Eye (tissue), 1 donor: ENCODE results near the gene LRRC9.
"Not testable (repeated sequence)": the region's sequence is repeated elsewhere in the genome, so short reads cannot be mapped to it uniquely, and the experiment has no call there.

ENCODE experiments used
- DNase-seq: peaks from one replicate; pipeline ENCODE4 v3.0.0-alpha.2; 2015

The LRRC9 gene

DNA sequence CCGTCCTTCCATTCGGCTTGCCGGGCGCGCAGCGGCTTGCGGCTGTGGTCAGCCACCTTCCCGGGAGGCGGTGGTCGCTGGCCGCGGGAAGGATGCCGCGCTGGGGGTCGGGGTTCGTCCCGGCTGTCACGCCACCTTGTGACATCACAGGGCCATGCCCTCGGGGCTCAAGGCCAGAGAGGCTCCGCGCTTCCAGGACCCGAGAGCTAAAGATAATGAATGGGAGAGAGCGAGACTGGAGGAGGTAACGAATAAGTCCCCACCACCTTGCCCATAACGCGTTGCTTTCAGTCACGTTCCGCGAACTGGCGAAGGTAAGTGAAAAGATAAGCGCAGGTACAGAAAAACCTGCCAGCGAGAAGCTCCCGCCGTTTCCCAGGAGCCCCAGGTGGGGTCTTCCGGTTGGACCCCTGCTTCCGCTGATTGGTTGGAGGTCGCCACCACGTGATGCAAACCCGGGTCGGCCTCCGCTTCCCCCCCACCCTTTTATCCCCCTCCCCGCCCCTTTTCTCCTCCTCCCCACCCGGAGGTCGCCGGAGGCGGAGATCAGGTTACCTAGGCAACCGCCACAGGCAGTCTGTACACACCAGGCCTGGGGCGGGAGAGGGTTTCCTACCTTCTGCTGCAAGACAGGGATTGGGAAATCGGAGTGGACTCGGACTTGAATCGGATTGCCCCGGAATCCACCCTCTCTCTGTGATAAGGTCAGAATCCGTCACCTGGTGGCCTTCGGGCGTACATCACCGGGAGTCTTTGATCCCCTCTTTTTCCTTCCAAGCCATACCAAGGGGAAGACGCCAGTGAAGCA, at the start of gene LRRC9:
Gene LRRC9 (plus strand): TSS at position 575 of the 808 bp plus-strand sequence.
- peak; percentile 93 for DNase-seq

DNA sequence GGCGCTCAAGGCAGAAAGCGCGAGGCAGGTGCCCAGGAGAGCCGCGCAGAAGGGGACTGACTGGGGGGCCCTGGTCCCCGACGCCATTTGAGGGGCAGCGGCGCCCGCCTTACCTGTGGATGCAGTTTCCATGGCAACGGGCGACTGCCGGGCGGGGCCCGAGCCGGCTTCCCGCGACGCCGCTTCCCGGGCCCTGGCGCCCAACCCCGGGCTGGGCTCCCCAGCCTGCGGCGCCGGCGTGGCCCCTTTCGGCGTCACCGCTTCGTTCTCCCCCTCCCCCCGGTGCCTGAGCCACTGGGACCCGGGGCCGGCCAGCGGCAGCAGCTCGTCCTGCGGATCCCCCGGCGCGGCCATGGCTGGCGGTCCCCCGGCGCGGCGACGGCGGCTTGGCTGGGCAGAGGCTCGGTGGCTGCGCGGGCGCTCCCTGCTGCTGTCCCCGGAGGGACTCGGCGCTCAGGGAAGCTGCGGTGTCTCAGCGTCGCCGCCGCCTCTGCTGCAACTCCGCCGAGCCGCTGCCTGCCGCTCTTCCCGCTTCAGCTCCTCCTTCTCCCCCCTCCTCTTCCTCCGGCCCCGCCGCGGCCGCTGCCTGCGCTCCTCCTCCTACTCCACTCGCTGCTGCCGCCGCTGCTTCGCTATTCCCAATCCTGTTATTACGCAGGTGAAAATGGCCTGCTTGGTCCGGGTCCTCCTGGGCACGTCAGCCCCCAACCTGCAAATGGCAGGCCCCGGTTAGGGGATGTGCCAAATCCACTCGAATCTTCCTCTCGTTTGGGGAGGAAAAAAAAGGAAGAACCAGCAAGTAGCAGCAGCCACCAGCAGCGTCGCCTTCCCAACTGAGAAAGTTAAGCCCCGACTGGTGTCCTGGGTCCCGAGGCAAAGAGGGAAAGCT, 49.4 kb upstream of the LRRC9 start, which contains the start of gene RTN1:
Gene RTN1 (minus strand): TSS at position 500 of the 889 bp plus-strand sequence. CDS start 146 bp downstream, at position 354.
- peak; percentile 91 for DNase-seq

DNA sequence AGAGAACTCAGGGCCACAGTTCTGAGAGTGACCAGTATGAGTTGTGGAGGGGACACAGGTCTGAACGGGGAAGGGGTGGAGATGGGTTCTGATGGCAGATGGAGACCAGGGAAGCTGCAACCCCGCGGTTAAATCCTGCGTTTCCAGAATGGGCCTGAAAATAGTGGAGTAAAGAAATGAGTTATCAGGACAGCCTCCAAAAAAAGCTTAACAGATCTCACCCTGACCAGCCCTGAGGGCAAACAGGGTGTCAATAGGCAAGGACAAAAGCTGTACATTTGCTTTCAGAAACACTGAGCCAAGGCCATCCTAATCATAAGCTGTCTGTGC, 48.8 kb upstream of the LRRC9 start:
- no peak for DNase-seq

DNA sequence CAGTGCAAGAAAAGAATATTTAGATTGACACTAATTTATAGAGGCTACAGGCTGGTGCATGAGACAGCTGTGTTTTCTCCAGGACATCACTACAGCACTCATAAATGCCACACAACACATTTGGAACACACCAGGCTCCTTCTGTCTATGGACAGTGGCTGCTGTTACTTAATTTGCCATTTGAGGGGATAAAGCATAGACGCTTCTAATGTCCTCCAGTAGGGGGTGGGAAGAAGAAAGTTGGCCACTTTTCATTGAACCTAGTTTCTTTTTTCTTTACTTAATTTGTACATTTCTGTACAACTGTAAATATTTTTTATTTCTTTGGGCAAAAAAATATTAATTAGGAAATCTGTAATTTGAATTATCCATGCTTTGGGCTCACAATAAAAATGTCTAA, 37.0 kb upstream of the LRRC9 start:
- DNase-seq: no peak

DNA sequence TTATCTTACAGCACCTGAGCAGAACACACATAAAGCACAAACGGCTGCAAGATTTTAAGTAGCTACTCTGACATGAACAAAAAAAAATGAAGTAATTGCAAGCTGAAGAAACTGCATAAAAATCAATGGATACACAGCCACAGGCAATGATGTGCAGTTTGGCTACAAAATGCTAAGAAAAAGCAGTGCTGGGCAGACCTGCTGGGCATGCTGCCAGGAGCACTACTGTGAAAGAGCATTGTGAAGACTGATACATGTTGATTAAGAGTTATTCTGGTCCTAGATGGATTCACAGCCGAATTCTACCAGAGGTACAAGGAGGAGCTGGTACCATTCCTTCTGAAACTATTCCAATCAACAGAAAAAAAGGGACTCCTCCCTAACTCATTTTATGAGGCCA, 29.3 kb upstream of the LRRC9 start:
- no peak for DNase-seq

DNA sequence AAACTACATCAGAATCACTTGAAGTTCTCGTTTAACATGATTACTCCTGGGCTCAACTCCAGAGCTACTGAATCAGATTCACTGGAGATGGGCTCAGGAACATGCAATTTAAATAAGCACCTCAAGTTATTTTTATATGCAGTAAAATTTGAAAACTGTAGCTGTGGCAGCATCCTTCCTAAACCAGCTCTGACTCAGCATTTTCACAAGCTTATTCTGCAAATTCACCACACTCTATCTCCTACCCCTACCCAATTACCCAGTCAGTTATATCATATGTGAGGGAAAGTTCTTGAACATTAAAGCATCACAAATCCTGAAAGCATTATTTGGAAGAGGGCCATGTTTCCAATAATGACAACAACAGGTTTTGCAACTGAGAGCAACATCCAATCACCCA, 24.2 kb upstream of the LRRC9 start:
- no peak for DNase-seq

DNA sequence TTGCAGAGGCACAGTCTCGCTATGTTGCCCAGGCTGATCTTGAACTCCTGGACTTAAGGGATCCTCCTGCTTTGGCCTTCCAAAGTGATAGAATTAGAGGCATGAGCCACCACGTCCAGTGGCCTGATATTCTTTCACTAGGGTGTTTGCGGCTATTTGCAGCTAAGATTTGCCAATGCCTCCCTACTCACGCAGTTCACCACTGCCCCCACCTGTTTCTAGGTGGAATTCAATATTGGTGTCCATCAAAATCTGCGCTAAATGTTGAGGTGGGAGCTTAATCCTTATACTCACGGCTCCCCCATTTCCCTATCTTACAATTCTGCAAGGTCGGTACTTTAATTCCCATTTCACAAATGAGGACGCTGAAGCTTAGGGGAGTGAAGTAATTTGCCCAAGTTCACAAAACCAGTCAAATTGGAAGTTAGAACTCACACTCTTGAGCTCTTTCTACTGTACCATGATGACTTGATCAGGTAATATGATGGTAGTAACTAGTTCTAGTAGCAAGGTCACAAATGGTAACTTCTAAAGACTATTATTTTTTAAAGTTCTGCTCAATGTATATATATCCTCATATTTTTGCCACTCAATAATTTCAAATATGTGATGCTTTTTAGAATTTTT, 22.1 kb upstream of the LRRC9 start:
- peak; percentile 58 for DNase-seq

DNA sequence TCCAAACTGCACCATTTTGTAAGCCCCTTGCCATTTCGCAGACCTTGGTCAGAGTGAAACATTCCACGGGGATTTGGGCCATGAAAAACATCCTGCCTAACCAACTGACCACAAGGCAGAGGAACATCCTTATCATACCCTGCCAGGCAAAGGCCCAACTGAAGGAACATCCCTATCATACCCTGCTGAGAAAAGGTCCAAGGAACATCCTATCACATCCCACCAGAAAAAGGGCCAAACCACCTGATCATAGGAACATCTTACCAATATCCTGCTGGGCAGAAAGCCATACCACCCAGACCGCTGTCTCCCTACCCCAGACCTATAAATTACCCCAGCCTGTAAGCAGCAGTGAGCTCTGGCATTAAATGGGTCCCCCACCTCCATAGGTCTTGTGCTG, 19.4 kb upstream of the LRRC9 start:
- DNase-seq: no peak

DNA sequence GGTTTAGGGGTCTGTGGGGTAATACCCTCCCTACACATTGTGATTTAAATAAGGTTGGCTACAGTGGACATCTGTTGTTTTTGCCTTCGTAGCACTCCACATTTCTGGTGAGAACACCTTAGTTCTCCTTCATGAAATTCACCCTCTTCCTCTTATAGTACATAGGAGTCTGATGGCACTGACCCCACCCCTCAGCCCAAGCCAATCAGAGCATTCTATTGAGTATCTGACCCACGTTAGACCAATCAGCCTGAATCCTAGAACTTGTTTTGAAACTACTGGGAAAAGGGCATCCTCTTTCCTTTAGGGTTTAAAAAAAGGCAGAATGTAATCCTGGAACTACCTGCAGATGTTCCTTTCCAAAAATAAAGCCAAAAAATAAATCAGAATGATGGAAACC, 15.8 kb upstream of the LRRC9 start:
- no peak for DNase-seq

DNA sequence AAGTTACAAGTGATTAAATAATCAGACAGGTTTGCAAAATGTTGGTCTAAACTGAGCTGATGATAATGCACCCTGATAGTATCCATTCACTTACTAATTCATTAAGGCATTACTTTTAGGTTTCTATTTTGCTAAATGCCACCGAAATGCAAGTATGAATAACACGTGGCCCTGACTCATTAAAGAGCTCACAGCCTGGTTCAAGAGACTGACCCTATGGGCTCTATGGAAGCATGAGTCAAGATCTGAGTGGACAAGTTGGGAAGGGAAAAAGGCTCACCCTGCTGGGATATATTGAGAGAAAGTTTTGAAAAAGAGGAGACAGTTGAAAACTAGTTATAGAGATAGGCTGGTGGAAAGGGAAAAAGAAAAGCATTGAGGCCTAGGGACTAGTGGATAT, 14.8 kb upstream of the LRRC9 start:
- DNase-seq: no peak

DNA sequence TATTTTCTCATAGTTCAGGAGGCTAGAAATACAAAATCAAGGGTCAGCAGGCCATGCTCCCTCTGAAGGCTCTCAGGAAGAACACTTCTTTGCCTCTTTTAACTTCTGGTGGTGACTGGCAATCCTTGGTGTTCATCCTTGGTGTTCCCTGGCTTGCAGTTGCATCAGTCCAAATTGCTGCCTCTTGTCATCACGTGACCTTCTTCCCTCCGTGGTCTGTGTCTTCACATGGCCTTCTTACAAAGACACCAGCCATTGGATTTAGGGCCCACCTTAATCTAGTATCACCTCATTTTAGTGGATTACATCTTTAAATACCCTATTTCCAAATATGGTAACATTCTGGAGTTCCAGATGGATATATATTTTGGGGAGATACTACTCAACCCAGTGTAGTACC, 7.5 kb upstream of the LRRC9 start:
- no peak for DNase-seq

DNA sequence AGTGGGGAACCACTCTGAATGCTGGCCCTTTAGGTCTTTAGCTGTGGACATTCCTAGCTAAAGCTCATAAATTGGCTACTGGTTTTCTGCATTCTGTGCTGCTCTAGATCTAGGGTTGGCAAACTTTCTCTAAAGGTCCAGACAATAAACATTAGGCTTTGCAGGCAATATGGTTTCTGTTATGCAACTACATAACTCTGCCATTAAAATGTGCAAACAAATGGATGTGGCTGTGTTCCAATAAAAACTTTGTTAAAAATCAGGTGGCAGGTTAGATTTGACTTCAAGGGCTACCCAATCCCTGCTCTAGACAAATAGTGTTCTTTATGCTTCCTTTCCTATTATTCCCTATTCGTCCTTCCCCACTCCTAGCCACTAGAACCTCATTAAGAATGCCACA, 6.8 kb upstream of the LRRC9 start:
- DNase-seq: no peak

DNA sequence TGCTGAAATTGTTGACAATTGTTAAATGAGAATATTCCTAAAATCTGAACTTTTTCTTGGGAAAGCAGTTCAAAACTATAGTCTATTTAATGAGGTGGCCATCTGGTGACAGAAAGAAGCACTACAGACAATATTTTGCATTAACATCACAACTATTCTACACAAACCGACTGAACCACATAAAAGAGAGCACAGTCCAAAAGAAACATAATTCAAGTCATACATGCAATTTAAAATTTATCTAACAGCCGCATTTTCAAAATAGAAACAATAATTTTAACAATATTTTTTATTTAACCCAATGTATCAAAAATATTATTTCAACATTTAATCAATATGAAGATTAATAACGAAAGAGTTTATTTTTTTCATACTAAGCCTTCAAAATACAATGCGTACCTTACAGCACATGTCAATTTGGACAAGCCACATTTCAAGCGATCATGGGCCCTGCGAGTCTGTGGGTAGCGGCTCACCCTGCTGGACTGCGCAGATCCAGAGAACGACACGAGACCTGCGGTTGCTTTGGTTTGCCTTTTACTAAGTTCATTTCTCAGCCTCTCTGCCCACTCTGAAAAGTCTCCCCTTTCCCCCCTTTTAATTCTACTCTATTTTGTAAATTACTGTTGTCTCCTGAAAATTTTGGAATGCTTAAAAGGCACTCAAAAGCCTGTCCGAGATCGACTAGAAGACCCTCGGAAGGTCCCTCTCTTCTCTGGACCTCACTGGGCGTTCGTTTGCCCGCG, 947 bp upstream of the LRRC9 start:
- DNase-seq: peak; percentile 79

DNA sequence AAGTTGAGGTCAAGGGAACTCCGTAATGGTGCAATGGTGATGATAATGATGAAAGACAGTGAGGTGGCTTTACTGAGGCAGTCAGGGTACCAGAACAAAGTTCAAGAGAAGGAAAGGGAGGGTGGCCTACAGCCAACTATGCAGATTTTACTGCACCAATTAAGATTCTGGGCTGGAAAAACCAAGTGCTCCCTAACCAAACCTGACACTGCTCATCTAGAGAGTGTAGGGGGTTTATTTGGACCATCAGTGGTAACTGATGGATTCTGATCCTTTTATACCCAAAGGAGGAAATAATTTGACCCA, 387 bp downstream of the LRRC9 start:
- DNase-seq: no peak

DNA sequence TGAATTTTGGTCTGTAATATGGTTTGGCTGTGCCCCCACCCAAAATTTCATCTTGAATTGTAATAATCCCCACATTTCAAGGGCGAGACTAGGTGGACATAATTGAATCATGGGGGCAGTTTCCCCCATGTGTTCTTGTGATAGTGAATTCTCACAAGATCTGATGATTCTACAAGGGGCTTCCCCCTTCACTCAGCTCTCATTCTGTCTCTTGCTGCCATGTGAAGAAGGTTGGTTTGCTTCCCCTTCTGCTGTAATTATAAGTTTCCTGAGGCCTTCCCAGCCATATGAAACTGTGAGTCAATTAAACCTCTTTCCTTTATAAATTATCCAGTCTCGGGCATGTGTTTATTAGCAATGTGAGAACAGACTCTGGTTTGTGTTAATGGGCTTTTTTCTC, 5.9 kb downstream of the LRRC9 start:
- no peak for DNase-seq

DNA sequence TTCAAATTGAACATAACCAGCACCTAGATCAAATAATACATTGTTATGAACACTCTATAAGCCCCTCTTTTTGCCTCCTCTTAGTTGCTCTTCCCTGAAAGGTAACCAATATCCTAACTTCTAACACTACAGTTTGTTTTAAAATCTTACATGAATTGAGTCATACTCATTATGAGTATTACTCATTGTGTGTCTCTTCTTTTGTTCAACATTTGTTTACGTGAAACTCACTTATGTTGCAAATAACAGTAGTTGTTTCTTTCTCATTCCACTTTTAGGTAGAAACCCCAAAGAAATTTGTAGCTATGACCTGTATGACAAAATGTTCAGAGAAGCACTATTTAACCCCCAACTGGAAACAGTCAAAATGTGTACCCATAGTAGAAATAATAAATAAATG, 6.6 kb downstream of the LRRC9 start:
- DNase-seq: no peak

DNA sequence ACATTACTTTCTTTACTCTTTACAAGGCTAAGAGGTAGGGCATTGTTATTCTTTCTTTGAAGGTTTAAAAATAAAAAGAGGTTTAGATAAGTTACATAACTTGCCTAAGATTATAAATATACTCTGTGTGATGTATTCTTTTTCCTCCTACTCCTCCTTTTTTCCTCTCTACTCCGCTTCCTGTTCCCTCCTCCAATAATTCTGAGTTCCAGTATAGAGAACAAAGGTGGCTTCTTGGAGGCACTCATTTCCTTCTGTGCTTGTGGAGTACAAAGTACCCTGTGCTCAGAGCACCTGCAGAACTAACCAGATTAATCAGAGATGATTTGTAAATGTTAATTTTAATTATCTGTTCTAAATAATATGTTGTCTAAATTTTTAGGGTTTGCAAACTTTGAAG, 11.3 kb downstream of the LRRC9 start:
- no peak for DNase-seq

DNA sequence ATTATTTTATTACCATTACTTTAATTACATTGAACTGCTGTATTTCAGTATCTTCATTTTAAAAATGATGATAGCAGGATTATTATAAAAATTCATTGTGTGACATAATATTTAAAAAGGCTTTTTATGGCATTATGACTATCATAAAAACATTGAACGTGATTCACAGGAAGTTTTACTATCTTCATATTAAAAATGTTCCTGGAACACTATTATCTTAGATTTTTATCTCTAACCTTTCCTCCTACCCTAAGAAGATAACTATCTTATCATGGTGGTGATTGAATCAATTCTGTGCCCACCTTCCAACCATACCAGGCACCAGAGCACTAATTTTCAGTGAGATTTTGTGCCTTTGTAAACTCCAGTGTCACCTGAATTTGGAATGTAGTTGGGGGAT, 16.2 kb downstream of the LRRC9 start:
- no peak for DNase-seq

DNA sequence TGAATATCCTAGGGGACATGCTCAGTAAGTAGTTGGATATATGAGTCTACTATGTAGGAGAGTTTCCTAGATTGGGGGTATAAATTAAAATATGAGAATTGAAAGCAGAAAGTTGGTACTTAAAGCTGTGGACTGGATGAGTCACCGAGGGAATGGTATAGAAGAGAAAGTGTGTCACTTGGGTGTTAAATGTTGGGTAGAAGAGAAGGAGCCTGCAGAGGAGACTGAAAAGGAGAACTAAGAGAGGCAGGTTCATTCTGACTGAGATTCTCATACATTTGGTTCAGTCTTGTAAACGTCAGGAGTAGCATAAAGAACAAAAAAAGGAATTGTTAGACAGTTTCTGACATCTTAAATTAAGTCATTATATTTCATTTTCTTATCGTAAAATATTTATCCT, 19.9 kb downstream of the LRRC9 start:
- no peak for DNase-seq

DNA sequence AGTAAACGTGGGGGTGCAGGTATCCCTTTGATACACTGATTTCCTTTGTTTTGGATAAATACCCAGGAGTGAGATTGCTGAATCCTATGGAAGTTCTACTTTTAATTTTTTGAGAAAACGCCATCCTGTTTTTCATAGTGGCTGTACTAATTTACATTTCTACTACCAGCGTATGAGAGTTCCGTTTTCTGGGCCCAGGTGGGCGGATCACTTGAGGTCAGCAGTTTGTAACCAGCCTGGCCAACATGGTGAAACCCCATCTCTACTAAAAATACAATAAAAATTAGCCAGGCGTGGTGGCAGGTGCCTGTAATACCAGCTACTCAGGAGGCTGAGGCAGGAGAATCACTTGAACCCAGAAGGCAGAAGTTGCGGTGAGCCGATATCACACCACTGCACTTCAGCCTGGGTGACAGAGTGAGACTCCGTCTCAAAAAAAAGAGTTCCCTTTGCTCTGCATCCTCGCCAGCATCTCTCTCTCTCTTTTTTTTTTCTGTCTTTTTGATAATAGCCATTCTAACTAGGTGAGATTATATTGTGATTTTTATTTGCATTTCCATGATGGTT, 22.4 kb downstream of the LRRC9 start:
- not testable (repeated sequence) for DNase-seq

DNA sequence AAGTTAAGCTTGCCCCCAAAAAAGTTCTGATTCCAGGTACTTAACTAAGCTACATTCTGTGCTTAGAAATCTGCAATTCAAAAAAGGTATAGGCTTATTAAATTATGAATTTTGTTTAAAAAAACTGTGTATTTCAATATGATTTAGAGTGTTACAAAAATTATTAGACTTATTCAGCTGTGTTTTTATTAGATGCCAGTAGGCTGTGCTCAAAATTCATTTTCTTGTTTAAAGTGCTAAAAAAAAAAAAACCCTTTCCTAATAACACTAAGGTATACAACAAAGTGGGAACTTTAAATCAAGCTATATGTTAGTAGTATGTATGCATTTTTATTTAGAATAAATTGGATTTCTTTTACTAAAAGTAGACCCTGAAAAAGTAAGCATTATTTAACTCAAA, 25.0 kb downstream of the LRRC9 start:
- DNase-seq: no peak

DNA sequence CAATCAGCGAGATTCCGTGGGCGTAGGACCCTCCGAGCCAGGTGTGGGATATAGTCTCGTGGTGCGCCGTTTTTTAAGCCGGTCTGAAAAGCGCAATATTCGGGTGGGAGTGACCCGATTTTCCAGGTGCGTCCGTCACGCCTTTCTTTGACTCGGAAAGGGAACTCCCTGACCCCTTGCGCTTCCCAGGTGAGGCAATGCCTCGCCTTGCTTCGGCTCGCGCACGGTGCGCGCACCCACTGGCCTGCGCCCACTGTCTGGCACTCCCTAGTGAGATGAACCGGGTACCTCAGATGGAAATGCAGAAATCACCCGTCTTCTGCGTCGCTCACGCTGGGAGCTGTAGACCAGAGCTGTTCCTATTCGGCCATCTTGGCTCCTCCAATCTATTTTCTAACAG, 32.2 kb downstream of the LRRC9 start:
- not testable (repeated sequence) for DNase-seq

DNA sequence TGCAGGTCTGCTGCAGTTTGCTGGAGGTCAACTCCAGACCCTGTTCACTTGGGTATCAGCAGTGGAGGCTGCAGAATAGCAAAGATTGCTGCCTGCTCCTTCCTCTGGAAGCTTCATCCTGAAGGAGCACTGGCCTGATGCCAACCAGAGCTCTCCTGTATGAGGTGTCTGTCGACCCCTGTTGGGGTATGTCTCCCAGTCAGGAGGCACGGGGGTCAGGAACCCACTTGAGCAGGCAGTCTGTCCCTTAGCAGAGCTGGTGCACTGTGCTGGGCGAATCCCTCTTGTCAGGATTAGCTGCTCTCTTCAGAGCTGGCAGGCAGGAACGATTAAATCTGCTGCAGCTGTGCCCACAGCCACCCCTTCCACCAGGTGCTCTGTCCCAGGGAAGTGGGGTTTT, 37.9 kb downstream of the LRRC9 start:
- DNase-seq: not testable (repeated sequence)
